ENCODE data around the gene RREB1.

RREB1 gene

DNA sequence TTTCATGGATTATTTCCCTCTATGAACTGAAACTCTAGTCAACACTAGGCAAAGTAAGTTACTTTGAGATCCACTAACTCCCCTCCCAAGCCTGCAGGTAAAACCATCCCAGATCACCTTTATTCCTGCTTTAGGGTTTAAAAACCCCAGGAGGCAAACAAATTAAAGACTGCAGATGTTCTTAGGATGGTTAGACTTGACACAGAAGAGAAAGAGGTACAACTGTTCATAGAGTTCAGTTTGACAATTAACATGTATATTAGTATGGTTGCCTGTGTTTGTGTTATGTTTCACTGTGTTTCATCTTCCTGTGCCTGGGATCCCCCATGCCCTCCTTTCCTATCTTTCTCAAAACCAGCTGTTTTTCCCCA is 53.5 kb downstream of the RREB1 start:
- Histone ChIP-seq H3K9ac (ENCODE audit: low read length) (no peak overlapping the region), H3K9me3 (ENCODE audit: low read length) (no peaks in the 10 kb centered on the region), H3K36me3 (ENCODE audit: insufficient read depth, low read length) (no peaks in the 10 kb centered on the region), H3K4me1 (ENCODE audit: insufficient read depth, low read length) (peaks cover 57% of the 10 kb centered on the region), H3K4me3 (ENCODE audit: low read depth in 1 of 2, low read length in 2 of 2) (no peak overlapping the region), H3K27me3 (ENCODE audit: control insufficient read depth in 1 of 2, insufficient read depth in 2 of 2, low read length in 2 of 2) (no peaks in the 10 kb centered on the region), H3K27ac (ENCODE audit: low read depth, low read length) (no peak overlapping the region)

DNA sequence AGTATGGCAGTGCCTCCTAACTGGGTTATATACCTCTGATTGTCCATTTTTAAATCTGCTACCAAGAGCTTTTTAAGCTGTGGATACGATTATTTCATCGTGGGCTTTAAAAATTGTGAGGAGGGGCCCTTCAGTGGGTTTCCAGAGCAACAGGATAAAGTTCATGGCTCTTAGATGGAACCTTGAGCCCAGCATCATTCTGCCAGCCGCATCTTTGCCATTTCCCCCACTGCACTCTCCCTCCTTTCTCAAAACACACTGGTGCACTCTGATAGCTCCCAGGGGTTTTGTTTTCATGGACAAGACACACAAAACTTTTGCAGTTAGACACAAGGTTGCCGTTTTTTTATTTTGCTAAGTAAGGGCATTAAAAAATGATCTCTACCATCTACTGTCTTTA is 54.1 kb downstream of the RREB1 start:
- Histone ChIP-seq H3K9me3 (ENCODE audit: low read length) (no peaks in the 10 kb centered on the region), H3K4me3 (ENCODE audit: low read depth in 1 of 2, low read length in 2 of 2) (no peak overlapping the region), H3K27ac (ENCODE audit: low read depth, low read length) (no peak overlapping the region), H3K9ac (ENCODE audit: low read length) (no peak overlapping the region), H3K27me3 (ENCODE audit: control insufficient read depth in 1 of 2, insufficient read depth in 2 of 2, low read length in 2 of 2) (no peaks in the 10 kb centered on the region), H3K4me1 (ENCODE audit: insufficient read depth, low read length) (peaks cover 53% of the 10 kb centered on the region), H3K36me3 (ENCODE audit: insufficient read depth, low read length) (no peaks in the 10 kb centered on the region)

DNA sequence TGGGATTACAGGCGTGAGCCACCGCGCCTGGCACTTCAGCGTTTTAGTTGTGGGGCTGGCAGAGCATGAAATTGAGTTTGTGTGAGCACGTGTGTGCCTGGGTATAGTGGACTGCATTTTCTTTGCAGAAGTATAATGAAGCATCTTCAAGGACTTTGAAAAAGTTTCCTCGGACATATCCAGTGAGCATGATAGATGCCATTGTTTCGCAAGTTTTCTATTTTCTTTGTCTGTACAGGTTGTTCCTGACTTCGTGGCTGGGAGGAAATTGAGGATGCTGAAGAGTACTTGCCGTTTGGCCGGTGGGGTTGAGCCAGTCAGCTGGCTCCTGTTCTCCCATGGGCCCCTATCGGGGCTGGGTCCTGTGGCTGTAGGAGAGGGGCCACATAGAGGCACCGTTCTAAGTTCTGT is 55.9 kb downstream of the RREB1 start:
- Histone ChIP-seq H3K36me3 (ENCODE audit: insufficient read depth, low read length) (no peaks in the 10 kb centered on the region), H3K27me3 (ENCODE audit: control insufficient read depth in 1 of 2, insufficient read depth in 2 of 2, low read length in 2 of 2) (no peaks in the 10 kb centered on the region), H3K9ac (ENCODE audit: low read length) (no peak overlapping the region), H3K4me1 (ENCODE audit: insufficient read depth, low read length) (peaks cover 53% of the 10 kb centered on the region), H3K27ac (ENCODE audit: low read depth, low read length) (no peak overlapping the region), H3K9me3 (ENCODE audit: low read length) (no peaks in the 10 kb centered on the region), H3K4me3 (ENCODE audit: low read depth in 1 of 2, low read length in 2 of 2) (no peak overlapping the region)

- Histone ChIP-seq H3K9ac (ENCODE audit: low read length) (no peak overlapping the region), H3K27ac (ENCODE audit: low read depth, low read length) (peak overlapping the region; percentile 21), H3K27me3 (ENCODE audit: control insufficient read depth in 1 of 2, insufficient read depth in 2 of 2, low read length in 2 of 2) (no peaks in the 10 kb centered on the region), H3K4me3 (ENCODE audit: low read depth in 1 of 2, low read length in 2 of 2) (peak overlapping the region in 1 of 2 donors; percentile 9), H3K4me1 (ENCODE audit: insufficient read depth, low read length) (peaks cover 62% of the 10 kb centered on the region), H3K36me3 (ENCODE audit: insufficient read depth, low read length) (no peaks in the 10 kb centered on the region), H3K9me3 (ENCODE audit: low read length) (no peaks in the 10 kb centered on the region)
Measured at GRCh38 chr6:7164536-7165001, 56.8 kb downstream of the RREB1 start.

DNA sequence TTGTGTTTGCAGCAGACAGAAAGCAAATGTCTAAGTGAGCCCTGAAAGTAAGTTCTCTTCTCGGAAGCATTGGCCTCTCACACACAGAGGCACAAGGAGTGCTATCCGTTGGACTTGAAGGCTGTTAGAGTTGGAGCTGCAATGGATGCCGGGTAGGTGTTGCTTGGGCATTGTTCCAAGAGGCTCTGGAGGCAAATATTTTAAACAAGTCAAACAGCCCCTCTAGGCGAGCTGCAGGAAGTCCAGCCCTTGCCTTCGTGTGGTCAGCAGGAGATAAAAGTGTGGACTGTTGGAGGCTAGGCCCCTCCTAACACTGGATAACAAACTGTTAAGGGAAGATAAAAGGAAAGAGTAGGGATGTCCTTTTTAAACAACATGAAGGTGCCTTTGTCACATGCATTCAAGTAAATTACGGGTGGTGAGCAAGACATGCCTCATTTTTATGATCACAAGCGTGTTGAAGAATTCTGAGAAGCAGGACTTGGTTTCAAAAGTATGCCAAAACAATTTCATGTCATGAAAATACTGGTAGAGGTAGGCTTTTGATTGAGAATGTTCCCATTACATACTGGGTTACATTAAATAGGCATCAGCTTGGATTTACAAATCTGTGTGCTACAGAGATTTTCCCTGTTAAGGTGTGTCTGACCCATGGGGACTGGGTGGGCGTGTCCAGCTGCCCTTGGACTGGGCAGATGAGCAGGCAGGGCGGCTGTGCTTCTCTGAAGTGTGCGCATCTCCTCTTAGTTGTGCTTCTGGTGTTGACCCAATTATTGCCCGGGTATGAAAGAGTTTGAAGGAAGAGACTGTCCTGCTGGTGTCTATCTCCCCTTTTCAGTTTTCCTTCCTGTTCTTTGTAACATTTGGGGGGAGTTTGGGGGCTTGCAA is 57.5 kb downstream of the RREB1 start:
- peak overlapping the region in 1 of 2 donors; percentile 9 for H3K4me3 ChIP-seq (ENCODE audit: low read depth in 1 of 2, low read length in 2 of 2)

GRCh38 chr6:7165890-7166267 is 58.1 kb downstream of the RREB1 start:
- no peaks in the 10 kb centered on the region for H3K27me3 ChIP-seq (ENCODE audit: control insufficient read depth in 1 of 2, insufficient read depth in 2 of 2, low read length in 2 of 2)
- no peaks in the 10 kb centered on the region for H3K9me3 ChIP-seq (ENCODE audit: low read length)
- H3K27ac ChIP-seq (ENCODE audit: low read depth, low read length) = peak overlapping the region; percentile 21
- no peaks in the 10 kb centered on the region for H3K36me3 ChIP-seq (ENCODE audit: insufficient read depth, low read length)
- no peak overlapping the region for H3K9ac ChIP-seq (ENCODE audit: low read length)
- no peak overlapping the region for H3K4me3 ChIP-seq (ENCODE audit: low read depth in 1 of 2, low read length in 2 of 2)
- H3K4me1 ChIP-seq (ENCODE audit: insufficient read depth, low read length) = peaks cover 75% of the 10 kb centered on the region

More for the DNA sequence above, 57.5 kb downstream of the RREB1 start:
- H3K9me3 ChIP-seq (ENCODE audit: low read length) = no peaks in the 10 kb centered on the region
- H3K27me3 ChIP-seq (ENCODE audit: control insufficient read depth in 1 of 2, insufficient read depth in 2 of 2, low read length in 2 of 2) = no peaks in the 10 kb centered on the region
- H3K4me1 ChIP-seq (ENCODE audit: insufficient read depth, low read length) = peaks cover 68% of the 10 kb centered on the region
- no peaks in the 10 kb centered on the region for H3K36me3 ChIP-seq (ENCODE audit: insufficient read depth, low read length)
- H3K9ac ChIP-seq (ENCODE audit: low read length) = no peak overlapping the region
- peak overlapping the region; percentile 21 for H3K27ac ChIP-seq (ENCODE audit: low read depth, low read length)

DNA sequence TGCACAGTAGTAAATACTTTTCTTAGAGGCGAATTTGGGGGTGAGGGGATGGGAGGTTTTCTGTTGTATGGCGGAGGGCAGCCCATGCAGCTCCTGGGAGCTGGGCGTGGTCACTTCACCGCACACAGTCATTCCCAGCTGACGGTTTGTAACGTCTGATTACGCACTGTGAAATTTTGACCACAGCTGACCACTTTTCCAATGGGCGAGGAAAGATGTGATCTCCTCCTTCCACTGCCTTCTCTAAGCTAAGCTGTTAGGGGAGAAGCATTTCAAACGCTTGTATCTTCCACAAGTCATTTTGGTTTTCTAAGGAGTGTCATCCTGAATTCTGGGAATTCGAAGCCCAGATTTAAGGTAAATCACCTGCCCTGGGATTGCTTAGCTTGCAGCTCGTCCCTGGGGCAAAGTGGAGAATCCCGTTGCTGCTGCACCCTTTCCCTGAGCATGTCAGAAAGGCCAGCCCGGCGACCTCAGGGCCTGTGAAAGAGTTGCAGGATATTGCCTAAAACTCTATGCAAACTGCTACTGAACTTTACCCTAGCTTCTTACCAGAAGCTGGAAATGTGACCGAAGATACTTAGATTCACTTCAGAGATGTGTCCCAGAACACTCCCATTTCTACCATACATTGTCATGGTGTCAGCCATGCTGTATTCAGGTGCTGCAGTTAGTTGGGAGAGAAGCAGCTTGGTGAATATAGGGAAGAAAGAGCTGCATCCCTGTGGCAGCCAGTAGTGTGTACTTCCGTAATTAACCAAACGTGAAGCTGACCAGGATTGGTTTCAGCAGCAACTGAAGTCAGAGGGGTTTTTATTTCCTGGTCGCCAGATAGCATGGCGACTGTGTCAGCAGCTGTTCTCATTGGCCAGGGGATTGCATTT is 58.9 kb downstream of the RREB1 start:
- Histone ChIP-seq H3K36me3 (ENCODE audit: insufficient read depth, low read length) (no peaks in the 10 kb centered on the region), H3K9ac (ENCODE audit: low read length) (no peak overlapping the region), H3K27me3 (ENCODE audit: control insufficient read depth in 1 of 2, insufficient read depth in 2 of 2, low read length in 2 of 2) (no peaks in the 10 kb centered on the region), H3K4me3 (ENCODE audit: low read depth in 1 of 2, low read length in 2 of 2) (no peak overlapping the region), H3K27ac (ENCODE audit: low read depth, low read length) (peak overlapping the region; percentile 21), H3K4me1 (ENCODE audit: insufficient read depth, low read length) (peaks cover 70% of the 10 kb centered on the region), H3K9me3 (ENCODE audit: low read length) (no peaks in the 10 kb centered on the region)

DNA sequence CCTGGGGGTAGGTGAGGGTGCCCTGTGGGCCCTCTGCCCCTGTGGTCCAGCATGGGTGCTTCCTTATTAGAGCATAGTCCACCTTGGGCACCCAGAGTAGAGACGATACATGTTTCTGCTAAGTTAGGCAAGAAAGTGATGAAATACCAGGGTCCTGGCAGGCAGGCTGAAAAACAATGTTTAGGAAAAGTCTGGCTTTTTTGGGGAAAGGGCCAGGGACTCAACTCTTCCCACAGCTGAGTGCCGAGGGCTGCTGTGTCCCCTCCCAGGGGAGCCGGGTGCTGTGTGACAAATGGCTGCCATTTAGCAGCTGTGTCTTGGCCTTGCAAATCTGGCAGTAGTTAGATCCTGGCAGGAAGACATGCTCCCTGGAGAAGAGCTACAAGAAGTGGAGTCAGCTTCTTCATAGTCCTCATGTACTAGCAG is 61.5 kb downstream of the RREB1 start:
- Histone ChIP-seq H3K4me1 (ENCODE audit: insufficient read depth, low read length) (peaks cover 62% of the 10 kb centered on the region), H3K9me3 (ENCODE audit: low read length) (no peaks in the 10 kb centered on the region), H3K9ac (ENCODE audit: low read length) (no peak overlapping the region), H3K27me3 (ENCODE audit: control insufficient read depth in 1 of 2, insufficient read depth in 2 of 2, low read length in 2 of 2) (no peaks in the 10 kb centered on the region), H3K27ac (ENCODE audit: low read depth, low read length) (peak overlapping the region; percentile 53), H3K4me3 (ENCODE audit: low read depth in 1 of 2, low read length in 2 of 2) (no peak overlapping the region), H3K36me3 (ENCODE audit: insufficient read depth, low read length) (no peaks in the 10 kb centered on the region)

- H3K9ac ChIP-seq (ENCODE audit: low read length) = no peak overlapping the region
- peaks cover 55% of the 10 kb centered on the region for H3K4me1 ChIP-seq (ENCODE audit: insufficient read depth, low read length)
Measured at GRCh38 chr6:7170117-7170732, 62.5 kb downstream of the RREB1 start.

GRCh38 chr6:7171119-7171518 is 63.4 kb downstream of the RREB1 start:
- Histone ChIP-seq H3K36me3 (ENCODE audit: insufficient read depth, low read length) (no peaks in the 10 kb centered on the region), H3K4me1 (ENCODE audit: insufficient read depth, low read length) (peaks cover 55% of the 10 kb centered on the region), H3K9me3 (ENCODE audit: low read length) (no peaks in the 10 kb centered on the region), H3K27ac (ENCODE audit: low read depth, low read length) (no peak overlapping the region), H3K9ac (ENCODE audit: low read length) (no peak overlapping the region), H3K4me3 (ENCODE audit: low read depth in 1 of 2, low read length in 2 of 2) (no peak overlapping the region), H3K27me3 (ENCODE audit: control insufficient read depth in 1 of 2, insufficient read depth in 2 of 2, low read length in 2 of 2) (no peaks in the 10 kb centered on the region)

More at GRCh38 chr6:7170117-7170732, 62.5 kb downstream of the RREB1 start:
- H3K36me3 ChIP-seq (ENCODE audit: insufficient read depth, low read length) = no peaks in the 10 kb centered on the region
- H3K27me3 ChIP-seq (ENCODE audit: control insufficient read depth in 1 of 2, insufficient read depth in 2 of 2, low read length in 2 of 2) = no peaks in the 10 kb centered on the region
- no peak overlapping the region for H3K27ac ChIP-seq (ENCODE audit: low read depth, low read length)
- no peaks in the 10 kb centered on the region for H3K9me3 ChIP-seq (ENCODE audit: low read length)
- no peak overlapping the region for H3K4me3 ChIP-seq (ENCODE audit: low read depth in 1 of 2, low read length in 2 of 2)

DNA sequence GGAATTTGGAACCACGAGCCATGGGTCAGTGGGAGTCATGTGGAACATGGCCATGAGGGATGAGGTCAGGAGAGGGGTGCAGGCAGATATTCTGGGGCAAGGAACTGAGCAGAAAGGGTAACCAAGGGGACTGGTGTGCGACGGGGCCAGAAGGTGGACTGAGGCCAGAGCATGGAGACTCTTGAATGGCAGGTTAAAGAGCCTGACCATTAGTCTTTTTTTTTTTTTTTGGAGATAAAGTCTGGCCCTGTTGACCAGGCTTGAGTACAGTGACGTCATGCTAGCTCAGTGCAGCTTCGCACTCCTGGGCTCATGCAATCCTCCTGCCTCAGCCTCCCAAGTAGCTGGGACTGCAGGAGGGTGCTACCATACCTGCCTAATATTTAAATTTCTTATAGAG is 64.0 kb downstream of the RREB1 start:
- Histone ChIP-seq H3K4me3 (ENCODE audit: low read depth in 1 of 2, low read length in 2 of 2) (no peak overlapping the region), H3K27ac (ENCODE audit: low read depth, low read length) (no peak overlapping the region), H3K36me3 (ENCODE audit: insufficient read depth, low read length) (no peaks in the 10 kb centered on the region)

More for the DNA sequence above, 64.0 kb downstream of the RREB1 start:
- Histone ChIP-seq H3K4me1 (ENCODE audit: insufficient read depth, low read length) (peaks cover 53% of the 10 kb centered on the region), H3K27me3 (ENCODE audit: control insufficient read depth in 1 of 2, insufficient read depth in 2 of 2, low read length in 2 of 2) (no peaks in the 10 kb centered on the region), H3K9ac (ENCODE audit: low read length) (no peak overlapping the region), H3K9me3 (ENCODE audit: low read length) (no peaks in the 10 kb centered on the region)
